DOHH2 (cell line): ENCODE data around the gene C20orf202.

Source experiments
- H3F3A ChIP-seq: fragments of 200-600 bp; sonication (generic), shearing (Covaris generic); 2 replicates; pipeline ENCODE4 v1.6.0; 2016; ENCODE audit warnings: antibody characterized with exemption, mild to moderate bottlenecking; ENCODE audit not compliant: control insufficient read depth, insufficient read depth
- H3K27ac ChIP-seq: fragments of 200-600 bp; sonication (generic); 2 replicates; pipeline ENCODE4 v1.5.1; 2014; ENCODE audit warnings: low read depth, mild to moderate bottlenecking, low read length, moderate library complexity
- H3K27me3 ChIP-seq: fragments of 200-600 bp; sonication (generic); 2 replicates; pipeline ENCODE4 v1.6.1; 2014; ENCODE audit warnings: mild to moderate bottlenecking, low read length, mixed read lengths; ENCODE audit not compliant: control insufficient read depth
- H3K36me3 ChIP-seq: fragments of 200-600 bp; sonication (generic); 2 replicates; pipeline ENCODE4 v1.6.1; 2014; ENCODE audit warnings: mild to moderate bottlenecking, low read length, moderate library complexity, mixed read lengths; ENCODE audit not compliant: control insufficient read depth
- H3K4me1 ChIP-seq: fragments of 200-600 bp; sonication (generic); 2 replicates; pipeline ENCODE4 v1.6.1; 2014; ENCODE audit warnings: mild to moderate bottlenecking, low read length, mixed read lengths; ENCODE audit not compliant: control insufficient read depth
- H3K4me2 ChIP-seq: fragments of 200-600 bp; sonication (generic); 2 replicates; pipeline ENCODE4 v1.6.0; 2014; ENCODE audit warnings: mild to moderate bottlenecking, low read length, moderate library complexity
- H3K4me3 ChIP-seq: fragments of 200-600 bp; sonication (generic); 2 replicates; pipeline ENCODE4 v1.5.1; 2014; ENCODE audit warnings: mild to moderate bottlenecking, low read length, mixed read lengths
- H3K79me2 ChIP-seq: fragments of 200-600 bp; sonication (generic); 2 replicates; pipeline ENCODE4 v1.6.1; 2014; ENCODE audit warnings: mild to moderate bottlenecking, low read length, mixed read lengths; ENCODE audit not compliant: control insufficient read depth
- H3K9me2 ChIP-seq: fragments of 200-600 bp; sonication (generic); replicated peaks from 2 replicates; pipeline ENCODE4 v1.6.1; 2014; ENCODE audit warnings: mild to moderate bottlenecking, low read length, mixed read lengths; ENCODE audit not compliant: control insufficient read depth
- H3K9me3 ChIP-seq: fragments of 200-600 bp; sonication (generic); 2 replicates; pipeline ENCODE4 v1.6.1; 2014; ENCODE audit warnings: antibody characterized with exemption, low read length, mixed read lengths; ENCODE audit not compliant: control insufficient read depth, insufficient read depth
- H4K20me1 ChIP-seq: fragments of 200-600 bp; sonication (generic); 2 replicates; pipeline ENCODE4 v1.6.0; 2014; ENCODE audit warnings: low read depth, mild to moderate bottlenecking, antibody characterized with exemption, low read length, moderate library complexity; ENCODE audit not compliant: control insufficient read depth, insufficient read depth
- CTCF ChIP-seq: fragments of 200-600 bp; sonication (generic); IDR thresholded peaks from one replicate; pipeline ENCODE4 v1.5.1; 2014; ENCODE audit warnings: antibody characterized with exemption, mild to moderate bottlenecking, low read depth, low read length; ENCODE audit not compliant: poor library complexity, severe bottlenecking
- EZH2phosphoT487 ChIP-seq: fragments of 200-600 bp; sonication (generic); IDR thresholded peaks from 2 replicates; pipeline ENCODE4 v1.6.1; 2017; ENCODE audit warnings: borderline replicate concordance, mild to moderate bottlenecking, antibody characterized with exemption, low read length, moderate library complexity, mixed read lengths

The C20orf202 gene

GRCh38 chr20:1204113-1204512 lies 859 bp downstream of the C20orf202 start:
- H3K9me2 ChIP-seq: no peaks in the 10 kb centered on the region
- no peak overlapping the region for H3K4me2 ChIP-seq
- no peaks in the 10 kb centered on the region for H3K4me1 ChIP-seq
- no peak overlapping the region for H3K4me3 ChIP-seq
- H3K27me3 ChIP-seq: peaks cover 21% of the 10 kb centered on the region; the same call in 1 of the 2 replicates
- no peaks in the 10 kb centered on the region for H3K9me3 ChIP-seq
- H3K27ac ChIP-seq: no peak overlapping the region
- H4K20me1 ChIP-seq: no peaks in the 10 kb centered on the region; the same call in 1 of the 2 replicates
- no peaks in the 10 kb centered on the region for H3K36me3 ChIP-seq
- TF ChIP-seq EZH2phosphoT487 (no peak), CTCF (no peak)
- no peaks in the 10 kb centered on the region for H3K79me2 ChIP-seq
- no peaks in the 10 kb centered on the region for H3F3A ChIP-seq

- H3K4me3 ChIP-seq: no peak overlapping the region
- peaks cover 21% of the 10 kb centered on the region; the same call in 1 of the 2 replicates for H3K27me3 ChIP-seq
- no peaks in the 10 kb centered on the region for H3F3A ChIP-seq
- no peak overlapping the region for H3K4me2 ChIP-seq
- H3K9me2 ChIP-seq: no peaks in the 10 kb centered on the region
- H3K4me1 ChIP-seq: no peaks in the 10 kb centered on the region
- no peaks in the 10 kb centered on the region for H3K9me3 ChIP-seq
- no peak overlapping the region for H3K27ac ChIP-seq
- H3K36me3 ChIP-seq: no peaks in the 10 kb centered on the region
- TF ChIP-seq CTCF: no peak
- no peak for TF ChIP-seq EZH2phosphoT487
- H3K79me2 ChIP-seq: no peaks in the 10 kb centered on the region
- H4K20me1 ChIP-seq: no peaks in the 10 kb centered on the region; the same call in 1 of the 2 replicates
These were observed 1.3 kb downstream of the C20orf202 start for GRCh38 chr20:1204576-1204975.

GRCh38 chr20:1205802-1206201 lies 2.5 kb downstream of the C20orf202 start:
- Histone ChIP-seq H3K79me2 (no peaks in the 10 kb centered on the region), H3K4me3 (no peak overlapping the region), H3K36me3 (no peaks in the 10 kb centered on the region), H3K4me2 (no peak overlapping the region), H4K20me1 (no peaks in the 10 kb centered on the region; the same call in 1 of the 2 replicates), H3K27me3 (peaks cover 21% of the 10 kb centered on the region; the same call in 1 of the 2 replicates), H3K9me2 (no peaks in the 10 kb centered on the region), H3F3A (no peaks in the 10 kb centered on the region), H3K27ac (no peak overlapping the region), H3K4me1 (no peaks in the 10 kb centered on the region), H3K9me3 (no peaks in the 10 kb centered on the region)
- TF ChIP-seq CTCF (no peak), EZH2phosphoT487 (no peak)
